ENCODE measurements around the gene MS4A10.

DNA sequence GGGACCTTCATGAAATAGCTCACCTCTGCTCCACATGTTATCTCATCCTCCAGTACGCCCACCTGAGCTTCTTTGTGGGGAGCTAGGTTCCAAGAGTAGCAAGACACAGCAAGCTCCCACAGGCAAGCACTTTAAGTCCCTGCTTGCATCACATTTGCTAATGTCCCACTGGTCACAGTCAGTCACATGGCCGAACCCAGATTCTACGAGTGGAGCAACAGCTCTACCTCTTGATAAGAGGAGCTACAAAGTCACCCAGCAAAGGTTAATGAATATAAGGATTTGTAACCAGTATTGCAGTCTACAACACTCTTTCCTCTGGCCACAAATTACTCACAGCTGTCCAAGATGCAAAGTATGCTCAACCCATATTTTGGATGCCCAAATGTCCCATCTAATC lies 43.7 kb upstream of the MS4A10 start:
- TF ChIP-seq, protein P1, sequence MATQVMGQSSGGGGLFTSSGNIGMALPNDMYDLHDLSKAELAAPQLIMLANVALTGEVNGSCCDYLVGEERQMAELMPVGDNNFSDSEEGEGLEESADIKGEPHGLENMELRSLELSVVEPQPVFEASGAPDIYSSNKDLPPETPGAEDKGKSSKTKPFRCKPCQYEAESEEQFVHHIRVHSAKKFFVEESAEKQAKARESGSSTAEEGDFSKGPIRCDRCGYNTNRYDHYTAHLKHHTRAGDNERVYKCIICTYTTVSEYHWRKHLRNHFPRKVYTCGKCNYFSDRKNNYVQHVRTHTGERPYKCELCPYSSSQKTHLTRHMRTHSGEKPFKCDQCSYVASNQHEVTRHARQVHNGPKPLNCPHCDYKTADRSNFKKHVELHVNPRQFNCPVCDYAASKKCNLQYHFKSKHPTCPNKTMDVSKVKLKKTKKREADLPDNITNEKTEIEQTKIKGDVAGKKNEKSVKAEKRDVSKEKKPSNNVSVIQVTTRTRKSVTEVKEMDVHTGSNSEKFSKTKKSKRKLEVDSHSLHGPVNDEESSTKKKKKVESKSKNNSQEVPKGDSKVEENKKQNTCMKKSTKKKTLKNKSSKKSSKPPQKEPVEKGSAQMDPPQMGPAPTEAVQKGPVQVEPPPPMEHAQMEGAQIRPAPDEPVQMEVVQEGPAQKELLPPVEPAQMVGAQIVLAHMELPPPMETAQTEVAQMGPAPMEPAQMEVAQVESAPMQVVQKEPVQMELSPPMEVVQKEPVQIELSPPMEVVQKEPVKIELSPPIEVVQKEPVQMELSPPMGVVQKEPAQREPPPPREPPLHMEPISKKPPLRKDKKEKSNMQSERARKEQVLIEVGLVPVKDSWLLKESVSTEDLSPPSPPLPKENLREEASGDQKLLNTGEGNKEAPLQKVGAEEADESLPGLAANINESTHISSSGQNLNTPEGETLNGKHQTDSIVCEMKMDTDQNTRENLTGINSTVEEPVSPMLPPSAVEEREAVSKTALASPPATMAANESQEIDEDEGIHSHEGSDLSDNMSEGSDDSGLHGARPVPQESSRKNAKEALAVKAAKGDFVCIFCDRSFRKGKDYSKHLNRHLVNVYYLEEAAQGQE (IDR thresholded peaks at IDR 0.05; ENCODE audit: insufficient read depth in 1 of 2, low read depth in 2 of 2, low read length in 2 of 2): no peak
- TF ChIP-seq SIN3A (IDR thresholded peaks at IDR 0.05; ENCODE audit: borderline replicate concordance, insufficient read depth, low read length) (no peak), POLR2AphosphoS5 (IDR thresholded peaks at IDR 0.05; ENCODE audit: low read depth, low read length) (no peak), TAF1 (IDR thresholded peaks at IDR 0.05; ENCODE audit: borderline replicate concordance, insufficient read depth, low read length) (no peak), FOXP2 (optimal IDR thresholded peaks at IDR 0.05; ENCODE audit: borderline replicate concordance, extremely low read depth, extremely low read length, insufficient read depth) (no peak)
